GM12873 (cell line): Measurements from ENCODE around the gene ATP8B4.

Experiments
- CTCF ChIP-seq: IDR thresholded peaks from 2 replicates; pipeline ENCODE4 v1.5.1; 2012; ENCODE audit warnings: low read depth, mild to moderate bottlenecking, moderate library complexity, low read length, control low read depth; ENCODE audit not compliant: insufficient read depth; ENCODE audit errors: missing control alignments

Gene ATP8B4

GRCh38 chr15:49927189-49927861, 191.7 kb downstream of the ATP8B4 start:
- TF ChIP-seq CTCF, result no peak

- TF ChIP-seq CTCF, result no peak
These were observed 192.3 kb downstream of the ATP8B4 start for GRCh38 chr15:49926740-49927139.

GRCh38 chr15:49923671-49924070, 195.4 kb downstream of the ATP8B4 start:
- TF ChIP-seq CTCF, result no peak

- no peak for TF ChIP-seq CTCF
These were observed 200.0 kb downstream of the ATP8B4 start for GRCh38 chr15:49919034-49919433.

GRCh38 chr15:49918121-49918520, 200.9 kb downstream of the ATP8B4 start:
- no peak for TF ChIP-seq CTCF

GRCh38 chr15:49916998-49917397, 202.0 kb downstream of the ATP8B4 start:
- no peak for TF ChIP-seq CTCF

- TF ChIP-seq CTCF, result no peak
These were observed 203.2 kb downstream of the ATP8B4 start for GRCh38 chr15:49915822-49916221.
